ENCODE measurements around the gene TLDC2.
A peak's percentile ranks its signal among the peaks of the same experiment; 100 is the strongest.
"Not testable (repeated sequence)": the region's sequence is repeated elsewhere in the genome, so short reads cannot be mapped to it uniquely, and the experiment has no call there.

TLDC2 gene

GRCh38 chr20:36838376-36838775, 37.6 kb upstream of the TLDC2 start:
- not testable (repeated sequence) for H3K27ac ChIP-seq (ENCODE audit: low read depth, low read length); H3K4me3 ChIP-seq (ENCODE audit: low read depth, low read length); H3K9me3 ChIP-seq (ENCODE audit: control insufficient read depth, insufficient read depth, low read depth, low read length); H3K27me3 ChIP-seq (ENCODE audit: control insufficient read depth, insufficient read depth, low read length); H3K36me3 ChIP-seq (ENCODE audit: control insufficient read depth, insufficient read depth, low read length); H3K9ac ChIP-seq (ENCODE audit: low read length)
- peaks cover 26% of the 10 kb centered on the region for H3K4me1 ChIP-seq (ENCODE audit: control insufficient read depth, insufficient read depth, low read length)

GRCh38 chr20:36839150-36839549, 36.8 kb upstream of the TLDC2 start:
- Histone ChIP-seq H3K36me3 (ENCODE audit: control insufficient read depth, insufficient read depth, low read length) (peaks cover 10% of the 10 kb centered on the region; the same call in 1 of the 2 replicates), H3K27ac (ENCODE audit: low read depth, low read length) (no peak overlapping the region), H3K4me3 (ENCODE audit: low read depth, low read length) (no peak overlapping the region), H3K4me1 (ENCODE audit: control insufficient read depth, insufficient read depth, low read length) (peaks cover 23% of the 10 kb centered on the region), H3K27me3 (ENCODE audit: control insufficient read depth, insufficient read depth, low read length) (no peaks in the 10 kb centered on the region), H3K9ac (ENCODE audit: low read length) (no peak overlapping the region), H3K9me3 (ENCODE audit: control insufficient read depth, insufficient read depth, low read depth, low read length) (no peaks in the 10 kb centered on the region)

- not testable (repeated sequence) for H3K9me3 ChIP-seq (ENCODE audit: control insufficient read depth, insufficient read depth, low read depth, low read length); H3K27me3 ChIP-seq (ENCODE audit: control insufficient read depth, insufficient read depth, low read length); H3K4me3 ChIP-seq (ENCODE audit: low read depth, low read length); H3K36me3 ChIP-seq (ENCODE audit: control insufficient read depth, insufficient read depth, low read length); H3K27ac ChIP-seq (ENCODE audit: low read depth, low read length); H3K9ac ChIP-seq (ENCODE audit: low read length)
- peaks cover 26% of the 10 kb centered on the region for H3K4me1 ChIP-seq (ENCODE audit: control insufficient read depth, insufficient read depth, low read length)
These were observed 34.9 kb upstream of the TLDC2 start for GRCh38 chr20:36841030-36841429.

- Histone ChIP-seq H3K27ac (ENCODE audit: low read depth, low read length) (peak overlapping the region; percentile 39; the same call in 1 of the 2 replicates), H3K4me3 (ENCODE audit: low read depth, low read length) (no peak overlapping the region), H3K9ac (ENCODE audit: low read length) (no peak overlapping the region)
These were observed 30.5 kb upstream of the TLDC2 start for GRCh38 chr20:36845288-36845971.

GRCh38 chr20:36847009-36847709, 28.8 kb upstream of the TLDC2 start:
- Histone ChIP-seq H3K9me3 (ENCODE audit: control insufficient read depth, insufficient read depth, low read depth, low read length) (peaks cover 9% of the 10 kb centered on the region), H3K27me3 (ENCODE audit: control insufficient read depth, insufficient read depth, low read length) (no peaks in the 10 kb centered on the region), H3K4me1 (ENCODE audit: control insufficient read depth, insufficient read depth, low read length) (peaks cover 29% of the 10 kb centered on the region), H3K27ac (ENCODE audit: low read depth, low read length) (no peak overlapping the region), H3K9ac (ENCODE audit: low read length) (no peak overlapping the region), H3K4me3 (ENCODE audit: low read depth, low read length) (no peak overlapping the region), H3K36me3 (ENCODE audit: control insufficient read depth, insufficient read depth, low read length) (peaks cover 7% of the 10 kb centered on the region; the same call in 1 of the 2 replicates)

More at GRCh38 chr20:36845288-36845971, 30.5 kb upstream of the TLDC2 start:
- Histone ChIP-seq H3K4me1 (ENCODE audit: control insufficient read depth, insufficient read depth, low read length) (peaks cover 33% of the 10 kb centered on the region), H3K9me3 (ENCODE audit: control insufficient read depth, insufficient read depth, low read depth, low read length) (no peaks in the 10 kb centered on the region), H3K27me3 (ENCODE audit: control insufficient read depth, insufficient read depth, low read length) (no peaks in the 10 kb centered on the region), H3K36me3 (ENCODE audit: control insufficient read depth, insufficient read depth, low read length) (no peaks in the 10 kb centered on the region)

- Histone ChIP-seq H3K27ac (ENCODE audit: low read depth, low read length) (no peak overlapping the region), H3K9me3 (ENCODE audit: control insufficient read depth, insufficient read depth, low read depth, low read length) (peaks cover 9% of the 10 kb centered on the region), H3K4me3 (ENCODE audit: low read depth, low read length) (no peak overlapping the region), H3K9ac (ENCODE audit: low read length) (no peak overlapping the region), H3K27me3 (ENCODE audit: control insufficient read depth, insufficient read depth, low read length) (no peaks in the 10 kb centered on the region), H3K36me3 (ENCODE audit: control insufficient read depth, insufficient read depth, low read length) (peaks cover 7% of the 10 kb centered on the region; the same call in 1 of the 2 replicates), H3K4me1 (ENCODE audit: control insufficient read depth, insufficient read depth, low read length) (peaks cover 26% of the 10 kb centered on the region)
These were observed 28.3 kb upstream of the TLDC2 start for GRCh38 chr20:36847710-36848040.

- peaks cover 21% of the 10 kb centered on the region; the same call in 1 of the 2 replicates for H3K4me1 ChIP-seq (ENCODE audit: control insufficient read depth, insufficient read depth, low read length)
- no peak overlapping the region for H3K27ac ChIP-seq (ENCODE audit: low read depth, low read length)
- H3K9me3 ChIP-seq (ENCODE audit: control insufficient read depth, insufficient read depth, low read depth, low read length) = peaks cover 9% of the 10 kb centered on the region
- peaks cover 8% of the 10 kb centered on the region; the same call in 1 of the 2 replicates for H3K36me3 ChIP-seq (ENCODE audit: control insufficient read depth, insufficient read depth, low read length)
- H3K9ac ChIP-seq (ENCODE audit: low read length) = no peak overlapping the region
- no peak overlapping the region for H3K4me3 ChIP-seq (ENCODE audit: low read depth, low read length)
- no peaks in the 10 kb centered on the region for H3K27me3 ChIP-seq (ENCODE audit: control insufficient read depth, insufficient read depth, low read length)
These were observed 27.8 kb upstream of the TLDC2 start for GRCh38 chr20:36848078-36848660.

GRCh38 chr20:36848677-36849076, 27.3 kb upstream of the TLDC2 start:
- H3K4me3 ChIP-seq (ENCODE audit: low read depth, low read length) = no peak overlapping the region

GRCh38 chr20:36849333-36850065, 26.4 kb upstream of the TLDC2 start:
- Histone ChIP-seq H3K9me3 (ENCODE audit: control insufficient read depth, insufficient read depth, low read depth, low read length) (peaks cover 9% of the 10 kb centered on the region), H3K9ac (ENCODE audit: low read length) (no peak overlapping the region), H3K27ac (ENCODE audit: low read depth, low read length) (no peak overlapping the region), H3K36me3 (ENCODE audit: control insufficient read depth, insufficient read depth, low read length) (peaks cover 13% of the 10 kb centered on the region; the same call in 1 of the 2 replicates), H3K4me3 (ENCODE audit: low read depth, low read length) (no peak overlapping the region), H3K4me1 (ENCODE audit: control insufficient read depth, insufficient read depth, low read length) (peaks cover 29% of the 10 kb centered on the region), H3K27me3 (ENCODE audit: control insufficient read depth, insufficient read depth, low read length) (no peaks in the 10 kb centered on the region)

More at GRCh38 chr20:36848677-36849076, 27.3 kb upstream of the TLDC2 start:
- Histone ChIP-seq H3K36me3 (ENCODE audit: control insufficient read depth, insufficient read depth, low read length) (peaks cover 13% of the 10 kb centered on the region; the same call in 1 of the 2 replicates), H3K9ac (ENCODE audit: low read length) (no peak overlapping the region), H3K27me3 (ENCODE audit: control insufficient read depth, insufficient read depth, low read length) (no peaks in the 10 kb centered on the region), H3K4me1 (ENCODE audit: control insufficient read depth, insufficient read depth, low read length) (peaks cover 21% of the 10 kb centered on the region; the same call in 1 of the 2 replicates), H3K27ac (ENCODE audit: low read depth, low read length) (no peak overlapping the region), H3K9me3 (ENCODE audit: control insufficient read depth, insufficient read depth, low read depth, low read length) (peaks cover 9% of the 10 kb centered on the region)

GRCh38 chr20:36850759-36851158, 25.2 kb upstream of the TLDC2 start:
- Histone ChIP-seq H3K36me3 (ENCODE audit: control insufficient read depth, insufficient read depth, low read length) (peaks cover 13% of the 10 kb centered on the region; the same call in 1 of the 2 replicates), H3K27me3 (ENCODE audit: control insufficient read depth, insufficient read depth, low read length) (no peaks in the 10 kb centered on the region), H3K27ac (ENCODE audit: low read depth, low read length) (no peak overlapping the region), H3K9ac (ENCODE audit: low read length) (no peak overlapping the region), H3K4me1 (ENCODE audit: control insufficient read depth, insufficient read depth, low read length) (peaks cover 34% of the 10 kb centered on the region), H3K9me3 (ENCODE audit: control insufficient read depth, insufficient read depth, low read depth, low read length) (peaks cover 9% of the 10 kb centered on the region), H3K4me3 (ENCODE audit: low read depth, low read length) (no peak overlapping the region)

All from HUES6 (cell line).